SU-DHL-6 (cell line): ENCODE data around the gene CREG2.

ENCODE experiments used
- CTCF ChIP-seq: fragments of 200-600 bp; sonication (generic); IDR thresholded peaks from one replicate; pipeline ENCODE4 v1.5.1; 2017; ENCODE audit warnings: antibody characterized with exemption, mild to moderate bottlenecking, low read length, moderate library complexity; ENCODE audit not compliant: insufficient read depth, poor library complexity, severe bottlenecking
- EZH2phosphoT487 ChIP-seq: fragments of 200-600 bp; sonication (generic), shearing (Covaris generic); conservative IDR thresholded peaks from 2 replicates; pipeline ENCODE4 v1.6.1; 2018; ENCODE audit warnings: mild to moderate bottlenecking, antibody characterized with exemption, low read length, moderate library complexity, mixed read lengths

GRCh38 chr2:101340141-101340551 is 47.2 kb downstream of the CREG2 start:
- no peak for TF ChIP-seq CTCF
- TF ChIP-seq EZH2phosphoT487: no peak
